ENCODE results near the gene RSPO3. TPM values are rescaled to one million over a fixed set of nuclear protein-coding genes. Genes with fewer than 3 reads are reported as not detected.

The RSPO3 gene
- total RNA-seq, 1 donor from 2014 or later = 2.6 TPM

DNA sequence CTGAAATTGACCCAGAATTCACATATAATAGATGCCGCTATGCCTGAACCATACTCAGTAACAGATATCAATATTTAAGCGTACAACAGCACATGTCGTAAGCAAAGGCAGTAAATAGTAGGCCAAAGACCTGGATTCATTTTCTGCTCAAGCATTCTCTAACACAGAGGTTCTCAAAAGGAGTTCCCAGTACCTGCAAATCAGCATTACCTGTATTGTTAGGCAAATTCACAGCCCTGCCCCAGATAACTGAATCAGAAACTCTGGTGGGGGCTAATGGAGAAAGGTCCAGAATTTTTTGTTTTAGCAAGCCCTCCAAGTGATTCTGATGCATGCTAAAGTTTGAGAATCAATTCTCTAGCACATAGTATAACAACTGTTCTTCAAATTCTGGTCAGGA, 36.0 kb downstream of the RSPO3 start:
- no peaks in the 10 kb centered on the region for H3K9me3 ChIP-seq (ENCODE audit: insufficient read depth, low read depth, low read length)
- FAIRE-seq (no peak), DNase-seq (ENCODE audit: low read depth) (no peak)
- no peak overlapping the region for H3K4me2 ChIP-seq (ENCODE audit: low read length)
- Mint-ChIP-seq H3K27me3 (ENCODE audit: low read depth, unreplicated experiment) (peaks cover 9% of the 10 kb centered on the region), H3K4me3 (ENCODE audit: unreplicated experiment) (no peak overlapping the region), H3K4me1 (ENCODE audit: low read depth, unreplicated experiment) (peaks cover 4% of the 10 kb centered on the region), H3K9me3 (ENCODE audit: unreplicated experiment) (no peaks in the 10 kb centered on the region), H3K27ac (ENCODE audit: unreplicated experiment) (no peak overlapping the region), H3K36me3 (ENCODE audit: low read depth, unreplicated experiment) (no peaks in the 10 kb centered on the region)
- no peaks in the 10 kb centered on the region for H4K20me1 ChIP-seq (ENCODE audit: insufficient read depth, low read length)
- H3K4me3 ChIP-seq (ENCODE audit: insufficient read depth, low read depth, low read length) = no peak overlapping the region
- H3K79me2 ChIP-seq (ENCODE audit: insufficient read depth, low read length) = no peaks in the 10 kb centered on the region
- H3K36me3 ChIP-seq (ENCODE audit: insufficient read depth, low read length) = no peaks in the 10 kb centered on the region
- TF ChIP-seq, protein P1, sequence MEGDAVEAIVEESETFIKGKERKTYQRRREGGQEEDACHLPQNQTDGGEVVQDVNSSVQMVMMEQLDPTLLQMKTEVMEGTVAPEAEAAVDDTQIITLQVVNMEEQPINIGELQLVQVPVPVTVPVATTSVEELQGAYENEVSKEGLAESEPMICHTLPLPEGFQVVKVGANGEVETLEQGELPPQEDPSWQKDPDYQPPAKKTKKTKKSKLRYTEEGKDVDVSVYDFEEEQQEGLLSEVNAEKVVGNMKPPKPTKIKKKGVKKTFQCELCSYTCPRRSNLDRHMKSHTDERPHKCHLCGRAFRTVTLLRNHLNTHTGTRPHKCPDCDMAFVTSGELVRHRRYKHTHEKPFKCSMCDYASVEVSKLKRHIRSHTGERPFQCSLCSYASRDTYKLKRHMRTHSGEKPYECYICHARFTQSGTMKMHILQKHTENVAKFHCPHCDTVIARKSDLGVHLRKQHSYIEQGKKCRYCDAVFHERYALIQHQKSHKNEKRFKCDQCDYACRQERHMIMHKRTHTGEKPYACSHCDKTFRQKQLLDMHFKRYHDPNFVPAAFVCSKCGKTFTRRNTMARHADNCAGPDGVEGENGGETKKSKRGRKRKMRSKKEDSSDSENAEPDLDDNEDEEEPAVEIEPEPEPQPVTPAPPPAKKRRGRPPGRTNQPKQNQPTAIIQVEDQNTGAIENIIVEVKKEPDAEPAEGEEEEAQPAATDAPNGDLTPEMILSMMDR (IDR thresholded peaks at IDR 0.05; ENCODE audit: insufficient read depth, low read depth, low read length) = no peak
- no peak for TF ChIP-seq EZH2 (IDR thresholded peaks at IDR 0.05; ENCODE audit: insufficient read depth, low read length)
- no peak overlapping the region for H3K9ac ChIP-seq (ENCODE audit: low read length)
- no peak overlapping the region for H3K27ac ChIP-seq (ENCODE audit: low read depth, low read length)
- H2AFZ ChIP-seq (ENCODE audit: low read depth, low read length) = no peak overlapping the region
- peaks cover 30% of the 10 kb centered on the region for H3K27me3 ChIP-seq (ENCODE audit: insufficient read depth, low read length)
- no peaks in the 10 kb centered on the region for H3K4me1 ChIP-seq (ENCODE audit: insufficient read depth, low read length)

DNA sequence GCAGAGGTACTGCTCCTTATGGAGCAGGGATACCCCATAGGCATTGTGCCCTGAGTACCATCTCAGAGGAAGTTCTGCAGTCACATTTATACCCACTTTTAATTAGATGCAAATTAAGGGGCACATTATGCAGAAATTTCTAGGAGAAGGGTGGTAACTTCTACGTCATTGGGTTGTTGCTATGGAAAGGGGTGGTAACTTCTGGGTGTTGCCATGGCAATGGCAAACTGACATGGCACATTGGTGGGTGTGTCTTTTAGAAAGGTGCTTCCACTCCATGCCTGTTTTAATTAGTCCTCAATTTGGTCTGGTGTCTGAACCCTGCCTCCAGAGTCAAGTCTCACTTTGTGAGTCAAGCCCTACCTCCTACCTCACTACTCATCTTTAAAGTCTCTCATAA, 42.0 kb downstream of the RSPO3 start:
- peaks cover 6% of the 10 kb centered on the region for H3K4me1 Mint-ChIP-seq (ENCODE audit: low read depth, unreplicated experiment)
- FAIRE-seq = no peak
- no peak for TF ChIP-seq EZH2 (IDR thresholded peaks at IDR 0.05; ENCODE audit: insufficient read depth, low read length)
- TF ChIP-seq, protein P1 (IDR thresholded peaks at IDR 0.05; ENCODE audit: insufficient read depth, low read depth, low read length) = no peak

DNA sequence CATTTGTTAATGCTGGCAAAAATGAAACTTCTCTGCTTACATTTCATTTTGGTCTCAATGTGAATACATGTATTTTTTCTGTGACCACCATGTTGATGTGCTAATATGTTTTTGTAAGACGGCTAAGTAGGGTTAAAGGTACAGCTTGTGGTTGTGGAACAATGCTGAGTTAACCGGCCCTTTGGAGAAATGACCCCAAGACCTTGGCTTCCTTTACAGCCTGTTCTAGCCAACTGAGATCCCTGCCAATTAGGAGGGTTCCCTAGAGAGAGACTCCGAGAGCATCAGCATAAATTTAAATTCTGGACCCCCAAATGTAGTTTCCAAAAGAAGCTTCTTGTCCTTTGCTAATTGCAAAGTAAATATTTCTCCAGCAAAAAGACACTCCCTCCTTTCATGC, 44.4 kb downstream of the RSPO3 start:
- Mint-ChIP-seq H3K27ac (ENCODE audit: unreplicated experiment) (no peak overlapping the region), H3K4me1 (ENCODE audit: low read depth, unreplicated experiment) (peaks cover 6% of the 10 kb centered on the region), H3K4me3 (ENCODE audit: unreplicated experiment) (no peak overlapping the region), H3K27me3 (ENCODE audit: low read depth, unreplicated experiment) (no peaks in the 10 kb centered on the region), H3K9me3 (ENCODE audit: unreplicated experiment) (no peaks in the 10 kb centered on the region), H3K36me3 (ENCODE audit: low read depth, unreplicated experiment) (no peaks in the 10 kb centered on the region)
- Histone ChIP-seq H3K4me1 (ENCODE audit: insufficient read depth, low read length) (no peaks in the 10 kb centered on the region), H3K27me3 (ENCODE audit: insufficient read depth, low read length) (no peaks in the 10 kb centered on the region), H3K4me2 (ENCODE audit: low read length) (no peak overlapping the region), H3K9ac (ENCODE audit: low read length) (no peak overlapping the region), H3K36me3 (ENCODE audit: insufficient read depth, low read length) (no peaks in the 10 kb centered on the region), H3K9me3 (ENCODE audit: insufficient read depth, low read depth, low read length) (no peaks in the 10 kb centered on the region), H2AFZ (ENCODE audit: low read depth, low read length) (no peak overlapping the region), H3K27ac (ENCODE audit: low read depth, low read length) (no peak overlapping the region), H3K79me2 (ENCODE audit: insufficient read depth, low read length) (no peaks in the 10 kb centered on the region), H4K20me1 (ENCODE audit: insufficient read depth, low read length) (no peaks in the 10 kb centered on the region), H3K4me3 (ENCODE audit: insufficient read depth, low read depth, low read length) (no peak overlapping the region)
- FAIRE-seq (no peak), DNase-seq (ENCODE audit: low read depth) (peak; percentile 23)
- TF ChIP-seq, protein P1 (IDR thresholded peaks at IDR 0.05; ENCODE audit: insufficient read depth, low read depth, low read length) = no peak
- no peak for TF ChIP-seq EZH2 (IDR thresholded peaks at IDR 0.05; ENCODE audit: insufficient read depth, low read length)

More for the DNA sequence above, 42.0 kb downstream of the RSPO3 start:
- H4K20me1 ChIP-seq (ENCODE audit: insufficient read depth, low read length) = no peaks in the 10 kb centered on the region
- H3K79me2 ChIP-seq (ENCODE audit: insufficient read depth, low read length) = no peaks in the 10 kb centered on the region
- no peak overlapping the region for H3K4me2 ChIP-seq (ENCODE audit: low read length)
- H3K9ac ChIP-seq (ENCODE audit: low read length) = no peak overlapping the region
- H3K4me1 ChIP-seq (ENCODE audit: insufficient read depth, low read length) = no peaks in the 10 kb centered on the region
- Mint-ChIP-seq H3K27me3 (ENCODE audit: low read depth, unreplicated experiment) (no peaks in the 10 kb centered on the region), H3K36me3 (ENCODE audit: low read depth, unreplicated experiment) (no peaks in the 10 kb centered on the region), H3K9me3 (ENCODE audit: unreplicated experiment) (no peaks in the 10 kb centered on the region), H3K4me3 (ENCODE audit: unreplicated experiment) (no peak overlapping the region), H3K27ac (ENCODE audit: unreplicated experiment) (no peak overlapping the region)
- no peak overlapping the region for H2AFZ ChIP-seq (ENCODE audit: low read depth, low read length)
- DNase-seq (ENCODE audit: low read depth) = no peak
- H3K27me3 ChIP-seq (ENCODE audit: insufficient read depth, low read length) = no peaks in the 10 kb centered on the region
- H3K4me3 ChIP-seq (ENCODE audit: insufficient read depth, low read depth, low read length) = no peak overlapping the region
- no peaks in the 10 kb centered on the region for H3K36me3 ChIP-seq (ENCODE audit: insufficient read depth, low read length)
- H3K27ac ChIP-seq (ENCODE audit: low read depth, low read length) = no peak overlapping the region
- no peaks in the 10 kb centered on the region for H3K9me3 ChIP-seq (ENCODE audit: insufficient read depth, low read depth, low read length)
